Ecto neural progenitor cell (in vitro differentiated cells): ENCODE data around the gene TWIST2.

ENCODE experiments used
- DNase-seq: peaks from one replicate; pipeline ENCODE4 v3.0.0-alpha.2; 2018; ENCODE audit warnings: low spot score

TWIST2 gene

GRCh38 chr2:238847841-238848690, at the start of gene TWIST2:
Gene TWIST2, plus strand, starts transcription at chr2:238848085. Its CDS starts 131 bp downstream, at chr2:238848216.
- DNase-seq, result peak; percentile 75

GRCh38 chr2:238801791-238802190, 46.1 kb upstream of the TWIST2 start:
- no peak for DNase-seq

GRCh38 chr2:238802957-238803356, 44.9 kb upstream of the TWIST2 start:
- no peak for DNase-seq

- no peak for DNase-seq
These were observed 43.7 kb upstream of the TWIST2 start for GRCh38 chr2:238803996-238804870.

- no peak for DNase-seq
These were observed 39.1 kb upstream of the TWIST2 start for GRCh38 chr2:238808761-238809160.

GRCh38 chr2:238810321-238810720, 37.6 kb upstream of the TWIST2 start:
- no peak for DNase-seq

- no peak for DNase-seq
These were observed 36.6 kb upstream of the TWIST2 start for GRCh38 chr2:238811293-238811692.

- no peak for DNase-seq
These were observed 36.1 kb upstream of the TWIST2 start for GRCh38 chr2:238811759-238812158.

- no peak for DNase-seq
These were observed 34.8 kb upstream of the TWIST2 start for GRCh38 chr2:238813109-238813508.

GRCh38 chr2:238814815-238815214, 33.1 kb upstream of the TWIST2 start:
- no peak for DNase-seq

GRCh38 chr2:238816291-238816690, 31.6 kb upstream of the TWIST2 start:
- DNase-seq, result no peak

GRCh38 chr2:238817382-238817781, 30.5 kb upstream of the TWIST2 start:
- DNase-seq, result no peak

GRCh38 chr2:238817891-238818290, 30.0 kb upstream of the TWIST2 start:
- no peak for DNase-seq

- DNase-seq, result no peak
These were observed 29.3 kb upstream of the TWIST2 start for GRCh38 chr2:238818561-238818960.

- DNase-seq, result no peak
These were observed 27.7 kb upstream of the TWIST2 start for GRCh38 chr2:238820197-238820596.

GRCh38 chr2:238820916-238821315, 27.0 kb upstream of the TWIST2 start:
- no peak for DNase-seq

- no peak for DNase-seq
These were observed 26.5 kb upstream of the TWIST2 start for GRCh38 chr2:238821391-238821790.

GRCh38 chr2:238821944-238822670, 25.8 kb upstream of the TWIST2 start:
- DNase-seq, result no peak

GRCh38 chr2:238822955-238823354, 24.9 kb upstream of the TWIST2 start:
- DNase-seq, result no peak

- no peak for DNase-seq
These were observed 16.7 kb upstream of the TWIST2 start for GRCh38 chr2:238831177-238831576.

- no peak for DNase-seq
These were observed 12.9 kb upstream of the TWIST2 start for GRCh38 chr2:238834982-238835381.

GRCh38 chr2:238835726-238836301, 12.1 kb upstream of the TWIST2 start:
- no peak for DNase-seq
